Right lung (tissue), 5 donors: ENCODE results near the gene NKTR. TPM values are rescaled to one million over a fixed set of nuclear protein-coding genes. Genes with fewer than 3 reads are reported as not detected.
"Not testable (repeated sequence)": the region's sequence is repeated elsewhere in the genome, so short reads cannot be mapped to it uniquely, and the experiment has no call there.

ENCODE experiments used
- DNase-seq, 2 donors: peaks; one replicate each; pipeline ENCODE4 v3.0.0-alpha.2; 2013
- polyA plus RNA-seq, 5 donors: library from polyadenylated mRNA; unstranded; fragments of 120-200 nt; gene quantifications; one replicate each; pipeline versions ENCODE4 v1.2.1 to v1.2.3, GENCODE V29; 2013; ENCODE audit warnings: inconsistent platforms in 1 of 5, low replicate concordance in 1 of 5; ENCODE audit not compliant: insufficient read length in 5 of 5, insufficient read depth in 1 of 5

NKTR gene
- polyA plus RNA-seq, 5 donors = 135 to 268 (median 223) TPM

- no peak for DNase-seq
These were observed 8.7 kb upstream of the NKTR start for GRCh38 chr3:42591811-42592210.

GRCh38 chr3:42593635-42594034 is 6.9 kb upstream of the NKTR start:
- DNase-seq = no peak

- no peak for DNase-seq
These were observed 4.8 kb upstream of the NKTR start for GRCh38 chr3:42595682-42596081.

DNA sequence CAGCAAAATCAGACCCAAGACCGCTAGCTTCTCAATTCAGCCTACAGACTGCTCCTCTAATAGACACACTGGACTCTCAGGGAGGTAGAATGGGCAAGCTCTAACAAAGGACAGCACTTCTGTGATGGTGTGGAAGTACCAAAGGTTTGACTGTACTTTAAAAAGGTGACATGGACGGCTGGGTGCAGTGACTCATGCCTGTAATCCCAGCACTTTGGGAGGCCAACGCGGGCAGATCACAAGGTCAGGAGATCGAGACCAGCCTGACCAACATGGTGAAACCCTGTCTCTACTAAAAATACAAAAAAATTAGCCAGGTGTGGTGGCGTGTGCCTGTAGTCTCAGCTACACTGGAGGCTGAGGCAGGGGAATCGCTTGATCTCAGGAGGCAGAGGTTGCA is 3.4 kb upstream of the NKTR start:
- DNase-seq = not testable (repeated sequence)

DNA sequence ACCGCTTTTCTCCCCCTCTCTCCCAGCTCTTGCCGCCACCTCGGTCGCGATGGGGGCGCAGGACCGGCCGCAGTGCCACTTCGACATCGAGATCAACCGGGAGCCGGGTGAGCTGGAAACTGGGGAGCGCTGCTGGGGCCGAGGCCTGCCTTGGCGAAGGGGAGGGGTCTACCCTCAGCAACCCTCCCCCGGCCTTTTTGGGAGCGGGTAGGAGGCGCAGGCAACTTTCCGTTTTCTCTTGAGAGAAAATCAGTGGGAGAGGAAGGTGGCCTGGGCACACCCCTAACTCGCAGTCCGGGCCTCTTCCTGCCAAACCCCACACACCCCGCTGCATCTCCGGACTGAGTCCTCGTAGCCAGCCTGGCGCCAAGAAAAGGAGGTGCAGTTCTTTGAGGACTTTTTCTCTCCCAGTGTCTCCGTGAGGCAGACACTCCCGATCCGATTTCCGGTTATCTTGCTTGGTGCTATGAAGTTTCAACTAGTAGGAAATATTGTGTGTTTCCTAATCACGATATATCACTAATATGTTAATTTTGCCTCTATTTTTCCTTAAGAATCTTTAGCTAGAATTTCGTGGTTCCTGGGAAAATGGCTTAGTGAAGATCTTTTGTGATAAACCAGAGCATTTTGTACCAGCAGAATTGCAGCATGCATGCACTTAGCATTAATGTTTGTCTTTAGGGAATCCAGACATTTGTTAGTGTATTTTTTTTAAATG is 631 bp downstream of the NKTR start:
- peak in 1 of 2 donors; percentile 65 for DNase-seq

DNA sequence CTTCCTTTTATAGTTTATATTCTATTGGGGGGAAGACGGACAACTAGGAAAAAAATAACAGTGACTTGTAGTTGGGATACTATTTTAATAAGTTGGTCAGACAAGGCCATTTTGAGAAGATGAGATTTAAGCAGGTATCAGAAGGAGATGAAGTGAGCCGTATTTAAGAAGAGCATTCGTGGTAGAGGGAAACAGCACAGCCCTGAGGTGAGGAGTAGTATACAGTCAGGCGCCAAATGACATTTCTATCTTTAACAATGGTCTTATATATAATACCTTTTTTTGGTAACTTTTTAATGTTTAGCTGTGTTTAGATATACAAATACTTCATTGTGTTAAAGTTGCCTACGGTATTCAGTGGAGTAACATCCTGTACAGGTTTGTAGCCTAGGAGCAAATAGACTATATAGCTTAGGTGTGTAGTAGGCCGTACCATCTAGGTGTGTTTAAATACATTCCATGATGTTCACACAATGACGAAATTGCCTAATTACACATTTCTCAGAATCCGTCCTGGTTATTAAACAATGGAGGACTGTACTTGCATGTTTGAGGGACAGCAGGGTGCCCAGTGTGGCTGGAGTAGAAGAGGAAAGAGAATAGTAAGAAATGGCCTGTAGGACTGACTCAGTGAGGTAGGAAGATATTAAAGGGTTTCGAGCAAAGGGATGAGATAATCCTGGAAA is 1.6 kb downstream of the NKTR start:
- no peak for DNase-seq

GRCh38 chr3:42602961-42603360 is 2.5 kb downstream of the NKTR start:
- no peak for DNase-seq

GRCh38 chr3:42605546-42606173 is 5.2 kb downstream of the NKTR start:
- no peak for DNase-seq

GRCh38 chr3:42608581-42608980 is 8.1 kb downstream of the NKTR start:
- DNase-seq = no peak

DNA sequence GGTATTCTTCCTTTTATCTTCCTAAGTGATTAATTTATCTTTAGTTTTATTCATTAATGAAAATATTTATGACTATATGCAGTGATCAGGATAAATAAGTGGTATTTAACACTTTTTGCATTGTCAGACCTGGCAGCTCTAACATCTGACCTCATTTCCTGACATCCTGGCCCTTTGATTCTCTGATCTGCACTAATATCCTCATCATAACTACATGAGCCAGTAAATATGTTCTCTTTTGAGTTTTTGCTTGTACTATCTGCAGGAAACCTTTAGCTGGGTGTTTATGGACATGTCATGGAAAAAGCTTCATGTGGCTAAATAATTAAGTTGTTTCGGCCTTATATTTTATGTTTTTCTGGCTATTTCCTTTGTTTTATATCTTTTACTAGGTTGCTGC is 10.5 kb downstream of the NKTR start:
- DNase-seq = no peak

DNA sequence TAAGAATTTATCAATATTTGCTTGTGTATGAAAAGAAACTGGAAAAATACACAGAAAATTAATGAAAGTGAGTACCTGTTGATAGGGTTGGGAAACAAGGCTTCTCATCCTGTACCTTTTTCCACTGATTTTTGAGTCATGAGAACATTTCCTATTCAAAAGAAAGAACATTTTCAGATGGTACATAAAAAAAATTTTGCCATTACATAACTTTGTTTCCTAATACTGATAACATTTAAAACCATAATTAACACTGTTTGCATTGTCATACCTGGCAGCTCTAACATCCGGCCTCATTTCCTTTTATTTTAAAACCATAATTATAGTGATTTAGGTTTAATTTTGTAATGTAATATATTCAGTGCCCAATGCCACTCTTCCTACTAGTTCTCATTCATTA is 11.7 kb downstream of the NKTR start:
- no peak for DNase-seq

DNA sequence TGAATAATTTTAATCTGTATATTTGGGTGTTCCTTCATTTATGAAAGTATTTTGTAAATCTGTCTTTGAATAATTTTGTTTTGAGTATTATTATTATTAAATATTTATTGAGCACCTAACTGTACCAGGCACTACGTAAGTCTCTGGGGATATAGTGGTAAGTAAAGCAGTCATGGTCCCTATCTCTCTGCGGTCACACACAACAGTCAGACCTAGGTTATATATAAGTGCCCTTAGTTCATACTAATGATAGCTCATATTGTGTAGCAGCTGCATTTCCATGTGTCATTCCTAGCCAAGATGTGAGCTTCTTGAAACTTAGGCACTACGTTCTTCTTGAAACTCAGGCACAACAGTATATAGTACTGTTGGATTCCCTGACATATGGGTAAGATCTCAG is 12.4 kb downstream of the NKTR start:
- no peak for DNase-seq

GRCh38 chr3:42613462-42613861 is 13.0 kb downstream of the NKTR start:
- no peak for DNase-seq

DNA sequence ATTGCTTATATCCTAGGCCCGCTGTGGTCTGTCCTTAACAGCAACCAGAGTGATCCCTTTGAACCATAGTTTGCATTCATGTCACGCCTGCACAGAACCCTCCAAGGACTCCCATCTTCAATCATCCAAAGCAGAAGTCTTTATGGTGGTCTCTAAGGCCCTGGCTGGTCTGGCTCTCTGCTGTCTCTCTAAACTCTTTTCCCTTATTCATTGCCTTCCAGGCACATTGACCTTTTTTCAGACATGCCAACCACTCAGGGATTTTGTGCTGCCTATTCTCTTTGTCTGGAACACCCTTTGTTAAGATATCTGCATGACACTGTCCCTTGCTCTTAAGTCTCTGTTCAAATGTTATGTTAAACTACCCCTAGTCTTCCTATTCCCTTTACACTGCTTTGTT is 31.1 kb downstream of the NKTR start:
- no peak for DNase-seq

- DNase-seq = no peak
These were observed 31.7 kb downstream of the NKTR start for GRCh38 chr3:42632146-42632545.

- DNase-seq = no peak
These were observed 33.1 kb downstream of the NKTR start for GRCh38 chr3:42633544-42633943.

DNA sequence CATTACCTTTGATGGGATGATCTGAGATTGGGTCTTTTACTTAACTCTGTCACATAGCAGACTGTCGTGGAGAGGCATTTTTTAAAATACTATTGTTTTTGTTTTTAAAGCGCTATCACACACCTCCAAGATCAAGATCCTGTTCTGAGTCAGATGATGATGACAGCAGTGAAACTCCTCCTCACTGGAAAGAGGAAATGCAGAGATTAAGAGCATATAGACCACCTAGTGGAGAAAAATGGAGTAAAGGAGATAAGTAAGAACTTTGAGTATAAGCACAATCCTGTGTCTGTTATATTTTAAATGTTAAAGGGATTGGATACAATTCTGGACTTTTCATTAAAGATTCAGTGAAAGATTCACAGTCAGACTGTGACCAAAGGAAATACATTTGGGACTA is 34.6 kb downstream of the NKTR start:
- DNase-seq = no peak

GRCh38 chr3:42637001-42637400 is 36.5 kb downstream of the NKTR start:
- DNase-seq = no peak

DNA sequence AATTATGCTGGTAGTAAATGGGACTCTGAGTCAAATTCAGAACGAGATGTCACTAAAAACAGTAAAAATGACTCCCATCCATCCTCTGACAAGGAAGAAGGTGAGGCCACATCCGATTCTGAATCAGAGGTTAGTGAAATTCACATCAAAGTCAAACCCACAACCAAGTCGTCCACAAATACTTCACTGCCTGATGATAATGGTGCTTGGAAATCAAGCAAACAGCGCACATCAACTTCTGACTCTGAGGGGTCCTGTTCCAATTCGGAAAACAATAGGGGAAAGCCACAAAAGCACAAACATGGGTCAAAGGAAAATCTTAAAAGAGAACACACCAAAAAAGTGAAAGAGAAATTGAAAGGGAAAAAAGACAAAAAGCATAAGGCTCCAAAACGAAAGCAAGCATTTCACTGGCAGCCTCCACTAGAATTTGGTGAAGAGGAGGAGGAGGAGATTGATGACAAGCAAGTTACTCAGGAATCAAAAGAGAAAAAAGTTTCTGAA is 37.9 kb downstream of the NKTR start:
- no peak for DNase-seq

- no peak for DNase-seq
These were observed 38.7 kb downstream of the NKTR start for GRCh38 chr3:42639192-42639591.

GRCh38 chr3:42640129-42640528 is 39.6 kb downstream of the NKTR start:
- no peak for DNase-seq

DNA sequence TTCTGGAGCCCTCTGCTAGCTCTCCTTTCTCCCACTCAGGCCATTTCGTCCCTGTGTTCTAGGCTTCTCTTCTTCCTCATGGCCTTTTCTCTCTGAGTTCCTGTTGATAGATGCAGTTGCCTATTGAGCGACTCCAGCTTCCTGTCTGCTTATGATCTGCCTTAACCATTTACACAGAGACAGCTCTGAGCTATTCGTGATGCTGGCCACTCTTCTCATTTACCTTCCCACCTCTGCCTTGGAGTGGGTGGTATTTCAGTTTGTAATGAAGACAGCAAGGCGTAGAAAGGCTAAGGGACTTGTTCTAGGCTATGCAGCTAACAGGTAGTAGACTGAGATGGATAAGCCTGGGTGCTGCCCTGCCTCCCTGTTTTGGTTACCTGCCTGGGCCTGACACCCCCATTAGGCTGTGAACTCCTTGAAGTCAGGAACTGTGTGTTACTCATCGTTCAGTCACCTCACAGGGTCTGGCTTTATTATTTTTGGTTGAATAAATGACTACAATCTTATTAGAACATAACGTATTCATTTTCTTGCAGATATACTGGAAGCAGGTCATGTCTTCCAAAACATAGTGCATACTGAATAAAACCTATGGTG is 40.4 kb downstream of the NKTR start:
- DNase-seq = no peak
